22Rv1 (cell line): ENCODE data around the gene MMP24OS.

ENCODE experiments used
- ZFX ChIP-seq: fragments of 450-650 bp; IDR thresholded peaks from 2 replicates; pipeline ENCODE4 v1.6.1; 2017; ENCODE audit warnings: antibody characterized with exemption, borderline replicate concordance
- TF ChIP-seq, protein P1 (sequence below): fragments of 450-650 bp; IDR thresholded peaks from 2 replicates; pipeline ENCODE4 v1.5.1; 2017; ENCODE audit warnings: mild to moderate bottlenecking

DNA sequence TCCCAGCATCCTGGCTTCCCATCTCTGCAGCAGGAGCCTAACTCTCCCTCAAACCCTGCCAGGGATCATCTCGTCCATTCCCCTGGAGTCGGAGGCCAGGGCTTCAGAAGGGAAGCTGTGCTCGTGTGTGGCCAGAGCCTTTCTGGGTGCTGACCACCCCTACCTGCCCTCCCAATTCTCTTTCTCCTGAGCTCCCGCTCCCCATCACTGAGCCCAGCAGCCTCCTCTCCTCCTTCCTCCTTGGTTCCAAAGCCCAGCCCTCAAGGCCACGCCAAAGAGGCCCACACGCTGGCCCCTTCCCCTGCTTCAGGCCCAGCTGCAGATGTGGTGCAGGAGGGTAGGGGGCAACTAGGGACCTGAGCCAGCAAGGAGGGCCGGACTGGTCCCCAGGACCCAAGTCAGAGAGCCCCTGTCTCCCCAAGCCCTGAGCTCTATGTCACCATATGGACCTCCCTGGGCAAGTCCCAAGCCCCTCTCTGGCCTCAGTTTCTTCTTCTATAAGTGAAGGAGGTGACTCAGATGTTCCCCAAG is 13.0 kb upstream of the MMP24OS start:
- TF ChIP-seq, protein P1, sequence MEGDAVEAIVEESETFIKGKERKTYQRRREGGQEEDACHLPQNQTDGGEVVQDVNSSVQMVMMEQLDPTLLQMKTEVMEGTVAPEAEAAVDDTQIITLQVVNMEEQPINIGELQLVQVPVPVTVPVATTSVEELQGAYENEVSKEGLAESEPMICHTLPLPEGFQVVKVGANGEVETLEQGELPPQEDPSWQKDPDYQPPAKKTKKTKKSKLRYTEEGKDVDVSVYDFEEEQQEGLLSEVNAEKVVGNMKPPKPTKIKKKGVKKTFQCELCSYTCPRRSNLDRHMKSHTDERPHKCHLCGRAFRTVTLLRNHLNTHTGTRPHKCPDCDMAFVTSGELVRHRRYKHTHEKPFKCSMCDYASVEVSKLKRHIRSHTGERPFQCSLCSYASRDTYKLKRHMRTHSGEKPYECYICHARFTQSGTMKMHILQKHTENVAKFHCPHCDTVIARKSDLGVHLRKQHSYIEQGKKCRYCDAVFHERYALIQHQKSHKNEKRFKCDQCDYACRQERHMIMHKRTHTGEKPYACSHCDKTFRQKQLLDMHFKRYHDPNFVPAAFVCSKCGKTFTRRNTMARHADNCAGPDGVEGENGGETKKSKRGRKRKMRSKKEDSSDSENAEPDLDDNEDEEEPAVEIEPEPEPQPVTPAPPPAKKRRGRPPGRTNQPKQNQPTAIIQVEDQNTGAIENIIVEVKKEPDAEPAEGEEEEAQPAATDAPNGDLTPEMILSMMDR, result no peak
- TF ChIP-seq ZFX, result no peak
